ENCODE measurements around the gene PALLD. TPM values are rescaled to one million over a fixed set of nuclear protein-coding genes. Genes with fewer than 3 reads are reported as not detected.
A peak's percentile ranks its signal among the peaks of the same experiment; 100 is the strongest.

Gene PALLD
- total and polyA plus RNA-seq, 2 of the 8 experiments (the other 6 are each of a cell fraction or from before 2014, with no cell fraction given): 10.5 to 25.0 TPM

DNA sequence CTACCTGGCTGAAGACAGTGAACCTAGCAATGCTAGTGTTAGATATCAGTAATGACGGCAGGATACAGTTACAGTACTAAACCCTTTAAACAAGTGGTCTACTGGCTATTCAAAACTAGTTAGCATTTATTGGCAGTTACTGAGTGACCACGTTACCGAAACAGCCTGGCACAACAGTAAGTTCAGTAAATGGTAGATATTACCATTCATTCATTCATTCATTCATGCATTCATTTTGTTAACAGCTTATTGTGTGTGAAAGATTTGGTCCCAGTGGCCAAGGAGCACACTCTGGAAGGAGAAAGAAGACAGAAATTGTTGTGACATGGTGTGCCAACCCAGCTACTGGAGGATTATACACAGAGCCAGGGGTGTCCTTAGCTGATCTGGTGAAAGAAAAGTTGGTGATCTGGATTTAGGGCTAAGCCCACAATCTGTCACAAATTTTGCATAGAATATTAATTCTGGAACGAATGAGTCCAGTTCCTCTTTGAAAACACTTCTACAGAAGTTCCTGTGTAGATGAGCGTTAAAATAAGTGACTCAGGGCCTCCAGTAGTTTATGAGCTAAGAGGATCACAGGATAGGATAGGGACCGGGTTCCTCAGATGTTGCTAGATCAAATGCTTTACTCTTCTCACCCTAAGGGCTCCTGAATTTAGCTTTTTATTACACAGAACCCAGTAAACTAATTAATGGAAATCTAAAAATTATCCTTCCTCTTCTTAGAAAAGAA, 334.1 kb downstream of the PALLD start:
- no peaks in the 10 kb centered on the region for H3K79me1 ChIP-seq (ENCODE audit: low read depth, low read length)
- POLR2A ChIA-PET (ENCODE audit: partially characterized antibody): interaction anchor here (1.2 to 4.9 kb wide), 8 partner anchors 11 to 115 kb away, joined by 3 to 127 read pairs (median 11); no protein-coding TSS in a partner anchor
- H3K4me1 ChIP-seq (replicated peaks in 1 of 4; ENCODE audit: control insufficient read depth in 3 of 4, insufficient read depth in 4 of 4, low read length in 3 of 4): peaks cover 0 to 15% (median under 1%) of the 10 kb centered on the region in 4 experiments; a peak in 5 of 7 replicates
- H3K4ac ChIP-seq (replicated peaks; ENCODE audit: insufficient read length, low read depth, low read length): no peak overlapping the region
- H3K23ac ChIP-seq (ENCODE audit: insufficient read length): no peak overlapping the region
- no peak overlapping the region for H2BK120ac ChIP-seq (replicated peaks; ENCODE audit: low read depth, low read length)
- H4K20me1 ChIP-seq (replicated peaks in 1 of 2; ENCODE audit: control insufficient read depth in 1 of 2, insufficient read depth in 2 of 2, low read length in 2 of 2): no peaks in the 10 kb centered on the region
- H3K23me2 ChIP-seq (ENCODE audit: low read depth, low read length): peaks cover 6% of the 10 kb centered on the region
- peaks cover 0 to 11% (median 5%) of the 10 kb centered on the region in 4 experiments; a peak in 3 of 7 replicates for H3K27me3 ChIP-seq (replicated peaks in 1 of 4; ENCODE audit: control insufficient read depth in 3 of 4, extremely low read depth in 1 of 4, insufficient read depth in 3 of 4, low read length in 3 of 4)
- no peak overlapping the region for H3K27ac ChIP-seq (ENCODE audit: low read depth, low read length)
- FAIRE-seq (no peak), DNase-seq (ENCODE audit: low read depth in 1 of 2, low spot score in 2 of 2) (no peak)
- H3K9me3 ChIP-seq (ENCODE audit: insufficient read depth in 2 of 2, low read depth in 1 of 2, low read length in 1 of 2): no peaks in the 10 kb centered on the region
- H3K4me3 ChIP-seq (ENCODE audit: extremely low read depth in 1 of 4, insufficient read depth in 2 of 4, low read depth in 3 of 4, low read length in 4 of 4): peak overlapping the region; percentile 69 to 96 (median 81); a peak in 7 of 8 replicates
- no peak overlapping the region for H4K5ac ChIP-seq (ENCODE audit: insufficient read length, low read depth, low read length)
- H3K56ac ChIP-seq (replicated peaks; ENCODE audit: insufficient read length, low read depth, low read length): no peak overlapping the region
- H2BK5ac ChIP-seq (ENCODE audit: low read depth, low read length): no peak overlapping the region
- no peaks in the 10 kb centered on the region for H3K36me3 ChIP-seq (ENCODE audit: control insufficient read depth in 2 of 4, insufficient read depth in 4 of 4, low read length in 3 of 4)
- H2AK5ac ChIP-seq (ENCODE audit: low read depth, low read length): no peak overlapping the region
- H3K14ac ChIP-seq (ENCODE audit: insufficient read length): no peak overlapping the region
- no peak overlapping the region for H4K91ac ChIP-seq (replicated peaks; ENCODE audit: insufficient read length, low read length)
- H3K9ac ChIP-seq (replicated peaks in 1 of 4; ENCODE audit: extremely low read depth in 1 of 4, low read depth in 3 of 4, low read length in 3 of 4): no peak overlapping the region
- H2BK15ac ChIP-seq (ENCODE audit: low read length): no peak overlapping the region
- peak overlapping the region; percentile 81; the same call in 1 of the 2 replicates for H2AFZ ChIP-seq (ENCODE audit: low read length)
- H4K8ac ChIP-seq (ENCODE audit: extremely low read depth, insufficient read depth, low read length): no peak overlapping the region
- H2BK12ac ChIP-seq (ENCODE audit: low read depth, low read length): no peak overlapping the region
- H3K4me2 ChIP-seq (ENCODE audit: insufficient read depth in 1 of 2, low read depth in 2 of 2, low read length in 2 of 2): peak overlapping the region; percentile 75 to 92
- WGBS, 2 experiments (ENCODE audit: extremely low coverage in 1 of 2, insufficient coverage in 1 of 2, insufficient read length in 1 of 2, insufficient replicate concordance in 2 of 2, low coverage in 1 of 2, low lambda C conversion rate in 2 of 2, missing lambda C conversion rate in 1 of 2): 68% methylated on average over 6 of the region's 6 CpGs; no CpG with 5 or more reads in 1 of the 2 experiments
- peaks cover 0 to 22% of the 10 kb centered on the region in 2 experiments; a peak in 2 of 4 replicates for H3K79me2 ChIP-seq (ENCODE audit: control insufficient read depth in 1 of 2, insufficient read depth in 2 of 2, low read length in 2 of 2)
- CTCF ChIA-PET (ENCODE audit: partially characterized antibody): interaction anchor here (0.9 to 5.6 kb wide), 13 partner anchors 10 to 245 kb away, joined by 3 to 39 read pairs (median 22); no protein-coding TSS in a partner anchor
- H2BK20ac ChIP-seq (ENCODE audit: low read length): no peak overlapping the region
- H3K18ac ChIP-seq (ENCODE audit: extremely low read depth, low read length): no peak overlapping the region
- TF ChIP-seq PHF8 (conservative IDR thresholded peaks at IDR 0.05; ENCODE audit: low read depth, low read length): no peak
- no peak for TF ChIP-seq SP4 (IDR thresholded peaks at IDR 0.05; ENCODE audit: low read length)
- no peak for TF ChIP-seq SIRT6 (IDR thresholded peaks at IDR 0.05; ENCODE audit: low read length)
- no peak for TF ChIP-seq JUN (IDR thresholded peaks at IDR 0.05; ENCODE audit: low read depth, low read length)
- TF ChIP-seq GTF2F1 (IDR thresholded peaks at IDR 0.05; ENCODE audit: borderline replicate concordance, low read depth, low read length): no peak
- no peak for TF ChIP-seq SP1 (IDR thresholded peaks at IDR 0.05; ENCODE audit: low read depth, low read length)
- TF ChIP-seq TCF12 (IDR thresholded peaks at IDR 0.05; ENCODE audit: low read depth, low read length): no peak

All from H1 (cell line).